ENCODE results near the gene ZFYVE21. TPM values are rescaled to one million over a fixed set of nuclear protein-coding genes. Genes with fewer than 3 reads are reported as not detected.

The ZFYVE21 gene
- total RNA-seq, 1 experiment from 2014 or later, result 66.2 TPM

DNA sequence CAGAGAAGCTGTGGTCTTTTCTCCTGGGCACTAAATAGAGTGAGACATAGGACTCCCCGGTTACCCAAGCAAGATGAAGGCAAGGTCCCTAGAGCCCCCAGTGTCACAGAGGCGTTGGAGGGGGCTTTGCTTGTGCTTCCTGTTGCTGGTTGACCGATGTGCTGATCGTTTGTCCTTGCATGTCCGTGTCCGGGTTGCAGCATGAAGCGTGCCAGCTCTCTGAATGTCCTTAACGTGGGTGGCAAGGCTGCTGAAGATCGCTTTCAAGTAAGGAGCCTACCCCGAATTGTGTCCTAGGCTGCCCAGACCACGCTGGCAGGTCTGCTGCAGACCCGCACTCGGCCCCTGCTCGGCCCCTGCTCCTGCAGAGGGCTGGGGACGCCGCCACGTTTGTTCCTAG is 23.5 kb upstream of the ZFYVE21 start:
- H3K36me3 Mint-ChIP-seq (ENCODE audit: insufficient read depth, unreplicated experiment), result peaks cover 79% of the 10 kb centered on the region
- intact Hi-C loops (cut with micrococcal nuclease; ENCODE audit: unreplicated experiment), result no loop called here

DNA sequence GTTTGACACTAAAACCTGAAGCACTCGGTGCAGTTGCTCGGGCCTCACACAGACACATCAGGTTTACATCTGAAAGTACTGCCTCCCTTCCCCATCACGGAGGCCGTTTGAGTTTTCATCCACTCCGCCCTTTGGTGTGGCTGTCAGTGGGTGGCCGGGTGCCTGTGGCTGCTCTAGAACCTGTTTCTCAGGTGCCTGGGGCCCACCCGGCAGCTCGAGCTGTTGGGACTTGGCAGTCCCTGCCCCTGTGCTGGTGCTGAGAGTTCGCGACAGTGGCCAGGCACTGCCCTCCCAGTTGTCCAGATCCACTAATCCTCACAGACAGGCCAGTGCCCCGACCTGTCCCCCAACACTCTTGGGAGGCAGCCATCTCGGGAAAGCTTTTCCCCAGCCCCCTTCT is 22.7 kb upstream of the ZFYVE21 start:
- H3K36me3 ChIP-seq (ENCODE audit: control insufficient read depth, insufficient read depth, low read length), result peaks cover 2% of the 10 kb centered on the region; the same call in 1 of the 2 replicates
- intact Hi-C loops (cut with micrococcal nuclease; ENCODE audit: unreplicated experiment), result no loop called here
- CTCF ChIA-PET, result no interaction called here

More for the DNA sequence above, 23.5 kb upstream of the ZFYVE21 start:
- Histone ChIP-seq H3K9me3 (no peaks in the 10 kb centered on the region), H3K27me3 (replicated peaks; ENCODE audit: control insufficient read depth, insufficient read depth, low read length) (no peaks in the 10 kb centered on the region), H3K36me3 (ENCODE audit: control insufficient read depth, insufficient read depth, low read length) (peaks cover 2% of the 10 kb centered on the region; the same call in 1 of the 2 replicates), H3K4me3 (ENCODE audit: low read depth, low read length) (no peak overlapping the region), H3K4me1 (no peaks in the 10 kb centered on the region)
- Mint-ChIP-seq H3K4me3 (ENCODE audit: unreplicated experiment) (no peak overlapping the region), H3K27me3 (ENCODE audit: insufficient read depth, unreplicated experiment) (no peaks in the 10 kb centered on the region), H3K4me1 (ENCODE audit: low read depth, unreplicated experiment) (no peaks in the 10 kb centered on the region), H3K9me3 (ENCODE audit: unreplicated experiment) (no peaks in the 10 kb centered on the region), H3K27ac (ENCODE audit: unreplicated experiment) (no peak overlapping the region)
- CTCF ChIA-PET, result no interaction called here
- no TSS peak for BruUV-seq (replicated peaks)
- TF ChIP-seq, protein P1, sequence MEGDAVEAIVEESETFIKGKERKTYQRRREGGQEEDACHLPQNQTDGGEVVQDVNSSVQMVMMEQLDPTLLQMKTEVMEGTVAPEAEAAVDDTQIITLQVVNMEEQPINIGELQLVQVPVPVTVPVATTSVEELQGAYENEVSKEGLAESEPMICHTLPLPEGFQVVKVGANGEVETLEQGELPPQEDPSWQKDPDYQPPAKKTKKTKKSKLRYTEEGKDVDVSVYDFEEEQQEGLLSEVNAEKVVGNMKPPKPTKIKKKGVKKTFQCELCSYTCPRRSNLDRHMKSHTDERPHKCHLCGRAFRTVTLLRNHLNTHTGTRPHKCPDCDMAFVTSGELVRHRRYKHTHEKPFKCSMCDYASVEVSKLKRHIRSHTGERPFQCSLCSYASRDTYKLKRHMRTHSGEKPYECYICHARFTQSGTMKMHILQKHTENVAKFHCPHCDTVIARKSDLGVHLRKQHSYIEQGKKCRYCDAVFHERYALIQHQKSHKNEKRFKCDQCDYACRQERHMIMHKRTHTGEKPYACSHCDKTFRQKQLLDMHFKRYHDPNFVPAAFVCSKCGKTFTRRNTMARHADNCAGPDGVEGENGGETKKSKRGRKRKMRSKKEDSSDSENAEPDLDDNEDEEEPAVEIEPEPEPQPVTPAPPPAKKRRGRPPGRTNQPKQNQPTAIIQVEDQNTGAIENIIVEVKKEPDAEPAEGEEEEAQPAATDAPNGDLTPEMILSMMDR (IDR thresholded peaks at IDR 0.05; ENCODE audit: insufficient read depth in 1 of 2, low read depth in 1 of 2, low read length in 1 of 2, severe bottlenecking in 1 of 2, unreplicated experiment in 1 of 2), result no peak
- POLR2A ChIA-PET, result no interaction called here
- no peak for DNase-seq

DNA sequence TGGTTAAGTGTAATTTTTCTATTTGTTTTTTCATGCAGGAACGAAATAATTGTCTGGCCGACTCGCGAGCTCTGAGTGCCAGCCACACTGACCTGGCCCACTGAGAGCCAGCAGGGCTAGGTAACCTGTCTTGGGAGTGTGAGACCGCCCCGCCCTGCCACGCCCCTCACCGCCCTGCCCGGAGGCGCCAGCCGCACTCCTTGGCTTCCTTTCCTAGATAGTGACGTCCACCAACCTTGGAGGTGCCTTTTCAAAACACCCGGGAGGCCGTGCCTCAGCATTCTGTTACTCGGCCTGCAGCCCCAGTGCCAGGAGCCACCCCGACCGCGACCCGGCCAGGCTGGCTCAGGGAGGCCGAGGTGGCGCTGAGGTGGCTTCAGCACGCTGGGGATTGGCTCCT is 22.1 kb upstream of the ZFYVE21 start:
- Mint-ChIP-seq H3K4me1 (ENCODE audit: low read depth, unreplicated experiment) (no peaks in the 10 kb centered on the region), H3K4me3 (ENCODE audit: unreplicated experiment) (no peak overlapping the region), H3K27ac (ENCODE audit: unreplicated experiment) (no peak overlapping the region), H3K9me3 (ENCODE audit: unreplicated experiment) (no peaks in the 10 kb centered on the region), H3K36me3 (ENCODE audit: insufficient read depth, unreplicated experiment) (peaks cover 80% of the 10 kb centered on the region), H3K27me3 (ENCODE audit: insufficient read depth, unreplicated experiment) (no peaks in the 10 kb centered on the region)
- intact Hi-C loops (cut with micrococcal nuclease; ENCODE audit: unreplicated experiment), result no loop called here
- TF ChIP-seq, protein P1 (IDR thresholded peaks at IDR 0.05; ENCODE audit: insufficient read depth in 1 of 2, low read depth in 1 of 2, low read length in 1 of 2, severe bottlenecking in 1 of 2, unreplicated experiment in 1 of 2), result no peak
- CTCF ChIA-PET, result interaction anchor here (0.7 kb wide), 1 partner anchor 26 kb away, joined by 7 read pairs; no protein-coding TSS in a partner anchor
- no peaks in the 10 kb centered on the region for H3K4me1 ChIP-seq
- peaks cover 2% of the 10 kb centered on the region; the same call in 1 of the 2 replicates for H3K36me3 ChIP-seq (ENCODE audit: control insufficient read depth, insufficient read depth, low read length)
- BruUV-seq (replicated peaks), result no TSS peak
- POLR2A ChIA-PET, result no interaction called here
- no peak overlapping the region for H3K4me3 ChIP-seq (ENCODE audit: low read depth, low read length)
- H3K27me3 ChIP-seq (replicated peaks; ENCODE audit: control insufficient read depth, insufficient read depth, low read length), result no peaks in the 10 kb centered on the region
- no peaks in the 10 kb centered on the region for H3K9me3 ChIP-seq
- no peak for DNase-seq

More for the DNA sequence above, 22.7 kb upstream of the ZFYVE21 start:
- BruUV-seq (replicated peaks), result no TSS peak
- no peaks in the 10 kb centered on the region for H3K4me1 Mint-ChIP-seq (ENCODE audit: low read depth, unreplicated experiment)
- no peak overlapping the region for H3K4me3 Mint-ChIP-seq (ENCODE audit: unreplicated experiment)
- no peaks in the 10 kb centered on the region for H3K27me3 Mint-ChIP-seq (ENCODE audit: insufficient read depth, unreplicated experiment)
- Histone ChIP-seq H3K27me3 (replicated peaks; ENCODE audit: control insufficient read depth, insufficient read depth, low read length) (no peaks in the 10 kb centered on the region), H3K4me1 (no peaks in the 10 kb centered on the region), H3K9me3 (no peaks in the 10 kb centered on the region), H3K4me3 (ENCODE audit: low read depth, low read length) (no peak overlapping the region)
- H3K36me3 Mint-ChIP-seq (ENCODE audit: insufficient read depth, unreplicated experiment), result peaks cover 80% of the 10 kb centered on the region
- DNase-seq, result no peak
- TF ChIP-seq, protein P1 (IDR thresholded peaks at IDR 0.05; ENCODE audit: insufficient read depth in 1 of 2, low read depth in 1 of 2, low read length in 1 of 2, severe bottlenecking in 1 of 2, unreplicated experiment in 1 of 2), result no peak
- no peaks in the 10 kb centered on the region for H3K9me3 Mint-ChIP-seq (ENCODE audit: unreplicated experiment)
- no peak overlapping the region for H3K27ac Mint-ChIP-seq (ENCODE audit: unreplicated experiment)
- POLR2A ChIA-PET, result no interaction called here

Measured in Caco-2 (cell line).